RPMI7951 (cell line): ENCODE measurements around the gene TNFAIP8L2. TPM values are rescaled to one million over a fixed set of nuclear protein-coding genes. Genes with fewer than 3 reads are reported as not detected.
"Not testable (repeated sequence)": the region's sequence is repeated elsewhere in the genome, so short reads cannot be mapped to it uniquely, and the experiment has no call there.

ENCODE experiments used
- DNase-seq: peaks from one replicate; pipeline ENCODE4 v3.0.0-alpha.2; 2012; ENCODE audit warnings: low read depth
- total RNA-seq: library from RNA; depleted of rRNA; stranded (reverse); fragments of >200 nt; shearing (Covaris generic); gene quantifications from 2 replicates; pipeline ENCODE4 v1.2.3, GENCODE V29; 2014; rRNA removed

The TNFAIP8L2 gene
- total RNA-seq, 1 experiment from 2014 or later, result not detected

GRCh38 chr1:151188667-151189066 lies 32.2 kb downstream of the TNFAIP8L2 start:
- DNase-seq, result not testable (repeated sequence)

DNA sequence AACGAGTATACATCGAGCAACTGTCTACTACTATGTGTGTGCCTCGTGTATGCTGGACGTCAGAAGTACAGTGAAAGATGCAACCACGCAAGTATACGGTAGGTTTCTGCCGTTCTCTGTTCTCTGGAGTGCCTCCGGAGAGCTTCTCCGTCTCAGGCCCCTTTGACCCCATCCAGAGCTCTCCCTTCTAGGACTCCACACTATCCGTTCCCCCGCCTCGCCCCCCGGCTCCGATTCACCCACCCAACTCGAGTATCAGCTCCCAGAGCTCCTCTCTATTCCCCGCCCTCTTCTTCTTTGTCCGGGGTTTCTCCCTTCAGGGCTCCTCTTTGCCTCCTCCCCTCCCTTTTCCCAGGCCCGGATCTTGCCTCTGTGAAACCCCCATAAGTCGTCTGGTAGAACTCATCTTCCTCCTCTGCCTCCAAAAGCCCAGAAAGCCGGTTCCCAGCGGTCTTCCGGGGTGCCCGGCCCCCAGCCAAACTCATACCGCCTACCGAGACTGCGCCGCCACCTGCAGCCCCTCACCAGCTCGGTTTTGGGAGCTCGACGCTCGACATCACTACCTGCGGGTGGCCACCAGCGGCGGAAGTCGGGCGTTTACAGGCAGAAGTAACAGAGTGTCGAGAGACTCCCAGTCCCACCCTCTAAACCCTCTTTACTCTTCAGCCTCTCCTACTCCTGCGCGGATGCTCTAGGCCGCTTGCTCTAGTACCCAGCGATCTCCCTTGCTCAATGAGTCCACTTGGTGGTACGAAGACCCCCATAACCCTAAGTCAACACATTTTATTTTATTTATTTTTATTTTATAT lies 33.4 kb downstream of the TNFAIP8L2 start, which contains the start of gene VPS72:
TSS of gene VPS72 (minus strand) at position 561 of the 809 bp plus-strand sequence. CDS start at position 485, 76 bp downstream.
- DNase-seq, result peak; percentile 87

DNA sequence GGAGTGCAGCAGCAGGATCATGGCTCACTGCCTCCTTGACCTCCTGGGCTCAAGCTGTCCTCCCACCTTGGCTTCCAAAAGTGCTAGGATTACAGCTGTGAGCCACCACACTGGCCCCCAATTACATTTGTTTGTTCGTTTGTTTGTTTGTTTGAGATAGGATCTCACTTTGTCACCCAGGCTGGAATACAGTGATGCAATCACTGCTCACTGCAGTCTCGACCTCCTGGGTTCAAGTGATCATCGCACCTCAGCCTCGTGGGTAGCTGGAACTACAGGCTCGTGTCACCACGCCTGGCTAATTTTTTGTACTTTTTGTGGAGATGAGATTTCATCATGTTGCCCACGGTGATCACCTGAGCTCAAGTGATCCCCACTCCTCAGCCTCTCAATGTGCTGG lies 35.6 kb downstream of the TNFAIP8L2 start:
- DNase-seq, result no peak

GRCh38 chr1:151193304-151193703 lies 36.9 kb downstream of the TNFAIP8L2 start:
- DNase-seq, result no peak

GRCh38 chr1:151193856-151194255 lies 37.4 kb downstream of the TNFAIP8L2 start:
- DNase-seq, result no peak

DNA sequence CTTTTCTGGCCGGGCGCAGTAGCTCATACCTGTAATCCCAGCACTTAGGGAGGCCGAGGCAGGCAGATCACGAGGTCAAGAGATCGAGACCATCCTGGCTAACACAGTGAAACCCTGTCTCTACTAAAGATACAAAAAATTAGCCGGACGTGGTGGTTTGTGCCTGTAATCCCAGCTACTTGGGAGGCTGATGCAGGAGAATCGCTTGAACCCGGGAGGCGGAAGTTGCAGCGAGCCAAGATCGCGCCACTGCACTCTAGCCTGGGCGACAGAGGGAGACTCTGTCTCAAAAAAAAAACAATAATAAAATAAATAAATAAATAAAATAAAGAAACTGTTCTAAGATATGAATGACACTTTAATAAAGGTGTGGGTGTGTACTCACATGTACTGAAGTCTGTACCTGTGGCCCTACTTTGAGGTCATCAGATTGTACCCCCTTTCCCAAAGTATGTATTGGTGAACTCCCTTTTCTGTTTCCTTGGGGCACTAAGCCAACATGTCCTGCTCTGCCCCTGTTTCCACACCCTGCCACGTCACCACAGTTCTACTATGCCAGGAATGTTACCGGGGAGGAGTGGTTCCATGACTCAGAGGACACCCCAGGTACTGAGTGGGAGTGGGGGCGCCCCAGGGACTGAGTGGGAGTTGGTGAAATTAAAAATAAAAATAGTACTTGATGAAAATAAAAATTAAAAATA lies 38.6 kb downstream of the TNFAIP8L2 start:
- peak; percentile 90 for DNase-seq

DNA sequence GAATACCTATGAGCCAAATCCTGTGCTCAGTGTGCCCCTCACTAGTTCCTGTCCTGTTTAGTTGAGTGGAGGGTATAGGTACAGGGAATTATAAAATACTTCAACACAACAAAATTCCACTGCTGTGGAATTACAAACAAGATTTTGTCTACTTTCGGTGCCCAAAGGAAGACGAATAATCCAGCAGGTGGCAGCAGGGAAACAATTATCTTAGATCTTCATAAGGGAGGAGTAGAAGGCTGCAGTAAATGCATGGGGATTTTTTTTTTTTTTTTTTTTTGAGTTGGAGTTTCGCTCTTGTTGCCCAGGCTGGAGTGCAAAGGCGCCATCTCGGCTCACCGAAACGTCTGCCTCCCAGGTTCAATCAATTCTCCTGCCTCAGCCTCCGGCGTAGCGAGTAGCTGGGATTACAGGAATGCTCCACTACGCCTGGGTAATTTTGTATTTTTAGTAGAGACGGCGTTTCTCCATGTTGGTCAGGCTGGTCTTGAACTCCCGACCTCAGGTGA lies 39.9 kb downstream of the TNFAIP8L2 start:
- DNase-seq, result peak; percentile 89

DNA sequence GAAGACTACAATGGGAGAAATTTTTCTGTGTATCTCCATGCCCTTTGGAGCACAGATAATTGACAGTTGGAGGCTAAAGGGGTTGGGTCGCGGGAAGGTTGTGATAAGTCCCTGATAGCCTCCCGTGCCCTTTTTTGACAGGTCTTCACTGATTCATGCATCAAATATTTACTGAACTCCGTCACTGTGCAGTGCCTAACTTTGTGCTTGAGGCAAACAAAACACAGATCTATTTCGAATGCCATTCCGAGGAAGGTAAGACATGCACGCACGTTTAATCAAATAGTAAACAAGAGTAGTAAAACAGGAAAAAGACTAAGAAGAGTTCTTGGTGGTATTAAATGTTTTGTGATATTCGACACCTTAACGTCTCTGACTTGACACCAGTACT lies 41.4 kb downstream of the TNFAIP8L2 start:
- no peak for DNase-seq

- DNase-seq, result peak; percentile 97
Measured at GRCh38 chr1:151198254-151199127, 42.0 kb downstream of the TNFAIP8L2 start, which contains the start of gene PIP5K1A. PIP5K1A (plus strand) TSS chr1:151198552; CDS start chr1:151198997, 445 bp downstream.

GRCh38 chr1:151199873-151200581 lies 43.6 kb downstream of the TNFAIP8L2 start:
- DNase-seq, result peak; percentile 72

DNA sequence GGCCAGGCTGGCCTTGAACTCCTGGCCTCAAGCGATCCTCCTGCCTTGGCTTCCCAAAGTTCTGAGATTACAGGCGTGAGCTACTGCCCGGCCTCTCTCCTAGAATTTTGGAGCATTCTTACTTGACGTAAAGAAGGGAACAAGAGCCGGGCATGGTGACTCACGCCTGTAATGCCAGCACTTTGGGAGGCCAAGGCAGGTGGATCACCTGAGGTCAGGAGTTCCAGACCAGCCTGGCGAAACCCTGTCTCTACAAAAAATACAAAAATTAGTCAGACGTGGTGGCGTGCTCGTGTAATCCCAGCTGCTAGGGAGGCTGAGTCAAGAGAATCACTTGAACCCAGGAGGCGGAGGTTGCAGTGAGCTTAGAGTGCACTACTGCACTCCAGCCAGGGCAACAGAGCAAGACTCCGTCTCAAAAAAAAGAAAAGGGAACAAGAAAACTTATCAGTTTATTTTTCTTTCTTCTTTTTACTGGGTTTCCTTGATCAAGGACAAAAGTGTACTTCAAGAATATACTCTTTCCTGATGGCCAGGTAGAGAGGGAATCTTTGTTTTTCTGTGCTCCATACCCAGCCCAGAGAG lies 49.0 kb downstream of the TNFAIP8L2 start:
- DNase-seq, result not testable (repeated sequence)

Other genes starting within 250 kb of the TNFAIP8L2 start
- gene SETDB1, start 230.3 kb upstream of the TNFAIP8L2 start, total RNA-seq, result 21.0 and 26.9 TPM in 2 replicates
- gene CERS2, start 181.8 kb upstream of the TNFAIP8L2 start, total RNA-seq, result 91.0 and 122 TPM in 2 replicates
- 0.20 TPM in 1 of 2 replicates, not detected in the other for gene ANXA9, start 174.4 kb upstream of the TNFAIP8L2 start, total RNA-seq
- gene MINDY1, start 149.7 kb upstream of the TNFAIP8L2 start, total RNA-seq, result 7.7 and 10.3 TPM in 2 replicates
- 10.5 and 10.8 TPM in 2 replicates for gene PRUNE1, start 148.2 kb upstream of the TNFAIP8L2 start, total RNA-seq
- 0.48 TPM in 1 of 2 replicates, not detected in the other for gene BNIPL, start 120.1 kb upstream of the TNFAIP8L2 start, total RNA-seq
- gene C1orf56, start 108.9 kb upstream of the TNFAIP8L2 start, total RNA-seq, result 3.0 and 3.2 TPM in 2 replicates
- gene CDC42SE1, start 97.0 kb upstream of the TNFAIP8L2 start, total RNA-seq, result 54.9 and 60.2 TPM in 2 replicates
- 16.8 and 20.5 TPM in 2 replicates for gene MLLT11, start 96.3 kb upstream of the TNFAIP8L2 start, total RNA-seq
- gene GABPB2, start 85.9 kb upstream of the TNFAIP8L2 start, total RNA-seq, result 6.3 and 6.7 TPM in 2 replicates
- gene SEMA6C, start 10.0 kb upstream of the TNFAIP8L2 start, total RNA-seq, result 0.48 and 0.78 TPM in 2 replicates
- 7.4 and 8.2 TPM in 2 replicates for gene LYSMD1, start 9.3 kb downstream of the TNFAIP8L2 start, total RNA-seq
- gene SCNM1, start 9.5 kb downstream of the TNFAIP8L2 start, total RNA-seq, result 47.4 and 58.5 TPM in 2 replicates
- gene TMOD4, start 19.3 kb downstream of the TNFAIP8L2 start, total RNA-seq, result 0.36 TPM in 1 of 2 replicates, not detected in the other
- gene VPS72, start 33.5 kb downstream of the TNFAIP8L2 start, total RNA-seq, result 54.0 and 63.8 TPM in 2 replicates
- 27.4 and 39.5 TPM in 2 replicates for gene PIP5K1A, start 41.9 kb downstream of the TNFAIP8L2 start, total RNA-seq
- 186 and 201 TPM in 2 replicates for gene PSMD4, start 98.1 kb downstream of the TNFAIP8L2 start, total RNA-seq
- 6.7 and 10.9 TPM in 2 replicates for gene ZNF687, start 125.7 kb downstream of the TNFAIP8L2 start, total RNA-seq
- gene PI4KB, start 170.8 kb downstream of the TNFAIP8L2 start, total RNA-seq, result 26.4 and 28.4 TPM in 2 replicates
- gene RFX5, start 190.6 kb downstream of the TNFAIP8L2 start, total RNA-seq, result 43.6 and 52.0 TPM in 2 replicates
- 5.1 and 5.2 TPM in 2 replicates for gene SELENBP1, start 216.1 kb downstream of the TNFAIP8L2 start, total RNA-seq
- gene PSMB4, start 242.9 kb downstream of the TNFAIP8L2 start, total RNA-seq, result 469 and 498 TPM in 2 replicates